NCI-H1694 treated with DMSO at 0.1 percent for 48 hours (cell line): ENCODE results near the gene PAK6.

Experiments used
- DNase-seq: peaks from one replicate; lab custom pipeline; 2025; lab: John Stamatoyannopoulos, UW

The PAK6 gene

GRCh38 chr15:40255033-40255432 is 16.2 kb downstream of the PAK6 start:
- DNase-seq, result no peak

GRCh38 chr15:40256638-40257235 is 17.9 kb downstream of the PAK6 start:
- no peak for DNase-seq

- DNase-seq, result no peak
These were observed 19.0 kb downstream of the PAK6 start for GRCh38 chr15:40257656-40258450.

- no peak for DNase-seq
These were observed 19.7 kb downstream of the PAK6 start for GRCh38 chr15:40258544-40258943.

- DNase-seq, result no peak
These were observed 20.2 kb downstream of the PAK6 start for GRCh38 chr15:40259021-40259420.

- no peak for DNase-seq
These were observed 24.3 kb downstream of the PAK6 start for GRCh38 chr15:40263024-40263754.

- DNase-seq, result no peak
These were observed 25.7 kb downstream of the PAK6 start for GRCh38 chr15:40264321-40265153.

GRCh38 chr15:40265355-40265754 is 26.5 kb downstream of the PAK6 start:
- no peak for DNase-seq

- no peak for DNase-seq
These were observed 27.0 kb downstream of the PAK6 start for GRCh38 chr15:40265875-40266274.

GRCh38 chr15:40266828-40267304 is 28.0 kb downstream of the PAK6 start:
- DNase-seq, result no peak

GRCh38 chr15:40267670-40268069 is 28.8 kb downstream of the PAK6 start:
- DNase-seq, result no peak

GRCh38 chr15:40269604-40270003 is 30.7 kb downstream of the PAK6 start:
- DNase-seq, result no peak

GRCh38 chr15:40270246-40270995 is 31.6 kb downstream of the PAK6 start:
- DNase-seq, result no peak

GRCh38 chr15:40271685-40272484 is 33.0 kb downstream of the PAK6 start:
- no peak for DNase-seq

- DNase-seq, result no peak
These were observed 33.7 kb downstream of the PAK6 start for GRCh38 chr15:40272485-40273056.

GRCh38 chr15:40273428-40273827 is 34.6 kb downstream of the PAK6 start:
- no peak for DNase-seq

- DNase-seq, result peak; percentile 58
These were observed 35.7 kb downstream of the PAK6 start for GRCh38 chr15:40274350-40275274.

- no peak for DNase-seq
These were observed 36.7 kb downstream of the PAK6 start for GRCh38 chr15:40275523-40275922.

- DNase-seq, result no peak
These were observed 37.1 kb downstream of the PAK6 start for GRCh38 chr15:40275954-40276353.
